Cardiac muscle cell (in vitro differentiated cells and primary cell): ENCODE measurements around the gene ERH. TPM values are rescaled to one million over a fixed set of nuclear protein-coding genes. Genes with fewer than 3 reads are reported as not detected.

Source experiments
- DNase-seq, 2 donors: peaks; one replicate each; pipeline versions ENCODE4 v3.0.0 to v3.0.0-alpha.2; 2010 to 2017; ENCODE audit warnings: low read depth in 1 of 2, low spot score in 1 of 2
- H3K27ac ChIP-seq: fragments of 200-600 bp; sonication (generic); 2 replicates; pipeline ENCODE4 v1.5.1; 2016
- H3K27me3 ChIP-seq: fragments of 200-600 bp; sonication (generic); 2 replicates; pipeline ENCODE4 v1.6.0; 2016; ENCODE audit warnings: control low read depth
- H3K36me3 ChIP-seq: fragments of 200-600 bp; sonication (generic); 2 replicates; pipeline ENCODE4 v1.5.1; 2016; ENCODE audit warnings: control low read depth
- H3K4me1 ChIP-seq: fragments of 200-600 bp; sonication (generic); 2 replicates; pipeline ENCODE4 v1.8.1; 2017; ENCODE audit warnings: low read depth, mild to moderate bottlenecking, mixed run types
- H3K4me3 ChIP-seq: fragments of 200-600 bp; sonication (generic); 2 replicates; pipeline ENCODE4 v1.5.1; 2016; ENCODE audit warnings: mild to moderate bottlenecking
- H3K9me3 ChIP-seq: fragments of 200-600 bp; sonication (generic); 2 replicates; pipeline ENCODE4 v1.5.1; 2017; ENCODE audit warnings: low read depth, mild to moderate bottlenecking, control low read depth
- CTCF ChIP-seq: IDR thresholded peaks from 2 replicates; pipeline ENCODE4 v1.5.1; 2012; ENCODE audit warnings: low read depth, mild to moderate bottlenecking, low read length
- polyA plus RNA-seq: library from polyadenylated mRNA; unstranded; fragments of >200 nt; fragmentation: Nextera tagmentation; extraction: Ambion mirVana; gene quantifications from 2 replicates; pipeline ENCODE4 v1.2.1, GENCODE V29; 2016
- total RNA-seq: library from RNA; depleted of rRNA; stranded (reverse); fragments of >200 nt; gene quantifications from 2 replicates; pipeline ENCODE4 v1.2.3, GENCODE V29; 2016

ERH gene
- total RNA-seq (97.0 and 117 TPM in 2 replicates), polyA plus RNA-seq (296 TPM in 2 replicates)

GRCh38 chr14:69398053-69398817 is at the start of gene ERH, which contains the start of gene SLC39A9:
TSS of gene ERH (minus strand) at chr14:69398299. CDS start at chr14:69398233, 66 bp downstream.
TSS of gene SLC39A9 (plus strand) at chr14:69398692. CDS start at chr14:69399370, 678 bp downstream.
- H3K9me3 ChIP-seq = no peaks in the 10 kb centered on the region
- no peak for TF ChIP-seq CTCF
- peak within 1 kb of the TSS; percentile 87 for H3K4me3 ChIP-seq
- peak; percentile 97 to 98 for DNase-seq
- H3K36me3 ChIP-seq = peaks cover 29% of the 10 kb centered on the region
- no peaks in the 10 kb centered on the region for H3K27me3 ChIP-seq
- peaks cover 28% of the 10 kb centered on the region for H3K4me1 ChIP-seq
- peak within 1 kb of the TSS; percentile 96 for H3K27ac ChIP-seq

- Histone ChIP-seq H3K9me3 (no peaks in the 10 kb centered on the region), H3K4me1 (no peaks in the 10 kb centered on the region), H3K4me3 (no peak overlapping the region), H3K27ac (no peak overlapping the region), H3K27me3 (no peaks in the 10 kb centered on the region), H3K36me3 (peaks cover 7% of the 10 kb centered on the region)
- DNase-seq = no peak
- no peak for TF ChIP-seq CTCF
Measured at GRCh38 chr14:69443296-69443805, 45.3 kb upstream of the ERH start.

- no peak overlapping the region for H3K4me3 ChIP-seq
- H3K27me3 ChIP-seq = no peaks in the 10 kb centered on the region
- no peaks in the 10 kb centered on the region for H3K4me1 ChIP-seq
- TF ChIP-seq CTCF = no peak
- H3K27ac ChIP-seq = no peak overlapping the region
- peaks cover 7% of the 10 kb centered on the region for H3K36me3 ChIP-seq
- no peak for DNase-seq
- no peaks in the 10 kb centered on the region for H3K9me3 ChIP-seq
Measured at GRCh38 chr14:69441948-69442347, 43.8 kb upstream of the ERH start.

- DNase-seq = no peak
- Histone ChIP-seq H3K27me3 (no peaks in the 10 kb centered on the region), H3K9me3 (no peaks in the 10 kb centered on the region), H3K27ac (no peak overlapping the region), H3K4me3 (no peak overlapping the region), H3K4me1 (no peaks in the 10 kb centered on the region), H3K36me3 (peaks cover 7% of the 10 kb centered on the region)
- TF ChIP-seq CTCF = no peak
Measured at GRCh38 chr14:69439521-69440270, 41.6 kb upstream of the ERH start.

- Histone ChIP-seq H3K27me3 (no peaks in the 10 kb centered on the region), H3K4me3 (no peak overlapping the region), H3K36me3 (peaks cover under 1% of the 10 kb centered on the region), H3K9me3 (no peaks in the 10 kb centered on the region), H3K4me1 (no peaks in the 10 kb centered on the region), H3K27ac (no peak overlapping the region)
- no peak for TF ChIP-seq CTCF
- no peak for DNase-seq
Measured at GRCh38 chr14:69432364-69432763, 34.3 kb upstream of the ERH start.
